Posterior cingulate gyrus (tissue), 11 donors: ENCODE measurements around the gene NEO1.

Experiments used
- DNase-seq, 10 donors: peaks; one replicate each; pipeline versions ENCODE4 v3.0.0 to v3.0.0-alpha.2; 2020 to 2021; ENCODE audit warnings: mixed read lengths in 3 of 10
- intact Hi-C: fragments of 100-400 bp; cut with DNase I; formaldehyde crosslinking; loops from one replicate; pipeline ENCODE4 v1.15.1; 2023

Gene NEO1

GRCh38 chr15:73074241-73074640 is 22.0 kb downstream of the NEO1 start:
- intact Hi-C loops: no loop called here
- no peak for DNase-seq

- intact Hi-C loops: no loop called here
- peak in 1 of 10 donors; percentile 39 for DNase-seq
Measured at GRCh38 chr15:73075160-73075859, 23.0 kb downstream of the NEO1 start.

- DNase-seq: no peak
- intact Hi-C loops: no loop called here
Measured at GRCh38 chr15:73078291-73078690, 26.0 kb downstream of the NEO1 start.

- no peak for DNase-seq
- intact Hi-C loops: no loop called here
Measured at GRCh38 chr15:73078722-73079121, 26.5 kb downstream of the NEO1 start.

GRCh38 chr15:73079565-73079964 is 27.3 kb downstream of the NEO1 start:
- no peak for DNase-seq
- intact Hi-C loops: no loop called here

- intact Hi-C loops: loop anchor here (2.0 to 5.0 kb wide), 3 partner anchors 29 to 297 kb away; partner anchors contain the start of gene NEO1
- peak in 1 of 10 donors; percentile 29 for DNase-seq
Measured at GRCh38 chr15:73081321-73081958, 29.2 kb downstream of the NEO1 start.

GRCh38 chr15:73082812-73083211 is 30.5 kb downstream of the NEO1 start:
- no peak for DNase-seq
- intact Hi-C loops: loop anchor here (5.0 kb wide), 1 partner anchor 286 kb away; no protein-coding TSS in a partner anchor

GRCh38 chr15:73087098-73087497 is 34.8 kb downstream of the NEO1 start:
- DNase-seq: no peak
- intact Hi-C loops: no loop called here

GRCh38 chr15:73105064-73105463 is 52.8 kb downstream of the NEO1 start:
- no peak for DNase-seq
- intact Hi-C loops: no loop called here

- peak in 2 of 10 donors; percentile 27 to 77 for DNase-seq
- intact Hi-C loops: no loop called here
Measured at GRCh38 chr15:73108676-73109075, 56.4 kb downstream of the NEO1 start.

GRCh38 chr15:73109765-73110164 is 57.5 kb downstream of the NEO1 start:
- intact Hi-C loops: no loop called here
- no peak for DNase-seq

- intact Hi-C loops: no loop called here
- DNase-seq: no peak
Measured at GRCh38 chr15:73110201-73110600, 57.9 kb downstream of the NEO1 start.

- DNase-seq: no peak
- intact Hi-C loops: no loop called here
Measured at GRCh38 chr15:73114064-73114463, 61.8 kb downstream of the NEO1 start.

GRCh38 chr15:73116164-73116563 is 63.9 kb downstream of the NEO1 start:
- intact Hi-C loops: no loop called here
- no peak for DNase-seq

- no peak for DNase-seq
- intact Hi-C loops: no loop called here
Measured at GRCh38 chr15:73118055-73118454, 65.8 kb downstream of the NEO1 start.

- peak in 1 of 10 donors; percentile 69 for DNase-seq
- intact Hi-C loops: no loop called here
Measured at GRCh38 chr15:73119478-73119877, 67.2 kb downstream of the NEO1 start.

- no peak for DNase-seq
- intact Hi-C loops: no loop called here
Measured at GRCh38 chr15:73120269-73120668, 68.0 kb downstream of the NEO1 start.

GRCh38 chr15:73125219-73125618 is 73.0 kb downstream of the NEO1 start:
- no peak for DNase-seq
- intact Hi-C loops: no loop called here

GRCh38 chr15:73127302-73127936 is 75.2 kb downstream of the NEO1 start:
- intact Hi-C loops: no loop called here
- DNase-seq: peak in 1 of 10 donors; percentile 11

GRCh38 chr15:73130830-73131229 is 78.6 kb downstream of the NEO1 start:
- intact Hi-C loops: no loop called here
- no peak for DNase-seq

- intact Hi-C loops: no loop called here
- DNase-seq: no peak
Measured at GRCh38 chr15:73134196-73134595, 81.9 kb downstream of the NEO1 start.
